ENCODE data around the gene NPIPA8.
"Not testable (repeated sequence)": the region's sequence is repeated elsewhere in the genome, so short reads cannot be mapped to it uniquely, and the experiment has no call there.

NPIPA8 gene

GRCh38 chr16:18336636-18337035 lies at the start of gene NPIPA8:
NPIPA8 (minus strand) TSS chr16:18336736; CDS start chr16:18332662, 4,074 bp downstream.
- not testable (repeated sequence) for DNase-seq (ENCODE audit: low read depth); H3K4me3 ChIP-seq (ENCODE audit: low read depth, low read length)

- H3K4me3 ChIP-seq (ENCODE audit: low read depth, low read length); DNase-seq (ENCODE audit: low read depth): not testable (repeated sequence)
Observed at GRCh38 chr16:18385285-18385684, 48.7 kb upstream of the NPIPA8 start.

- not testable (repeated sequence) for H3K4me3 ChIP-seq (ENCODE audit: low read depth, low read length); DNase-seq (ENCODE audit: low read depth)
Observed at GRCh38 chr16:18384869-18385268, 48.3 kb upstream of the NPIPA8 start.

- H3K4me3 ChIP-seq (ENCODE audit: low read depth, low read length): not testable (repeated sequence)
Observed at GRCh38 chr16:18384098-18384636, 47.6 kb upstream of the NPIPA8 start.

GRCh38 chr16:18382696-18383095 lies 46.2 kb upstream of the NPIPA8 start:
- DNase-seq (ENCODE audit: low read depth); H3K4me3 ChIP-seq (ENCODE audit: low read depth, low read length): not testable (repeated sequence)

More at GRCh38 chr16:18384098-18384636, 47.6 kb upstream of the NPIPA8 start:
- DNase-seq (ENCODE audit: low read depth): not testable (repeated sequence)

GRCh38 chr16:18347742-18348141 lies 11.2 kb upstream of the NPIPA8 start:
- H3K4me3 ChIP-seq (ENCODE audit: low read depth, low read length); DNase-seq (ENCODE audit: low read depth): not testable (repeated sequence)

- not testable (repeated sequence) for H3K4me3 ChIP-seq (ENCODE audit: low read depth, low read length); DNase-seq (ENCODE audit: low read depth)
Observed at GRCh38 chr16:18346993-18347392, 10.5 kb upstream of the NPIPA8 start.

- not testable (repeated sequence) for DNase-seq (ENCODE audit: low read depth); H3K4me3 ChIP-seq (ENCODE audit: low read depth, low read length)
Observed at GRCh38 chr16:18344634-18345033, 8.1 kb upstream of the NPIPA8 start.

GRCh38 chr16:18341986-18342385 lies 5.5 kb upstream of the NPIPA8 start:
- not testable (repeated sequence) for DNase-seq (ENCODE audit: low read depth); H3K4me3 ChIP-seq (ENCODE audit: low read depth, low read length)

GRCh38 chr16:18341417-18341960 lies 5.0 kb upstream of the NPIPA8 start:
- H3K4me3 ChIP-seq (ENCODE audit: low read depth, low read length); DNase-seq (ENCODE audit: low read depth): not testable (repeated sequence)

GRCh38 chr16:18339210-18339609 lies 2.7 kb upstream of the NPIPA8 start:
- DNase-seq (ENCODE audit: low read depth); H3K4me3 ChIP-seq (ENCODE audit: low read depth, low read length): not testable (repeated sequence)

GRCh38 chr16:18311811-18312210 lies 24.7 kb downstream of the NPIPA8 start:
- not testable (repeated sequence) for H3K4me3 ChIP-seq (ENCODE audit: low read depth, low read length); DNase-seq (ENCODE audit: low read depth)

GRCh38 chr16:18309159-18309558 lies 27.4 kb downstream of the NPIPA8 start:
- DNase-seq (ENCODE audit: low read depth); H3K4me3 ChIP-seq (ENCODE audit: low read depth, low read length): not testable (repeated sequence)

GRCh38 chr16:18307241-18307640 lies 29.3 kb downstream of the NPIPA8 start:
- DNase-seq (ENCODE audit: low read depth); H3K4me3 ChIP-seq (ENCODE audit: low read depth, low read length): not testable (repeated sequence)

GRCh38 chr16:18306066-18306465 lies 30.5 kb downstream of the NPIPA8 start:
- not testable (repeated sequence) for H3K4me3 ChIP-seq (ENCODE audit: low read depth, low read length); DNase-seq (ENCODE audit: low read depth)

- not testable (repeated sequence) for DNase-seq (ENCODE audit: low read depth); H3K4me3 ChIP-seq (ENCODE audit: low read depth, low read length)
Observed at GRCh38 chr16:18303059-18303706, 33.4 kb downstream of the NPIPA8 start.

- H3K4me3 ChIP-seq (ENCODE audit: low read depth, low read length): not testable (repeated sequence)
Observed at GRCh38 chr16:18297714-18298113, 38.8 kb downstream of the NPIPA8 start.

GRCh38 chr16:18296931-18297330 lies 39.6 kb downstream of the NPIPA8 start:
- not testable (repeated sequence) for H3K4me3 ChIP-seq (ENCODE audit: low read depth, low read length); DNase-seq (ENCODE audit: low read depth)

More at GRCh38 chr16:18297714-18298113, 38.8 kb downstream of the NPIPA8 start:
- not testable (repeated sequence) for DNase-seq (ENCODE audit: low read depth)

GRCh38 chr16:18294371-18294770 lies 42.2 kb downstream of the NPIPA8 start:
- not testable (repeated sequence) for DNase-seq (ENCODE audit: low read depth); H3K4me3 ChIP-seq (ENCODE audit: low read depth, low read length)

- DNase-seq (ENCODE audit: low read depth); H3K4me3 ChIP-seq (ENCODE audit: low read depth, low read length): not testable (repeated sequence)
Observed at GRCh38 chr16:18293337-18293956, 43.1 kb downstream of the NPIPA8 start.

Data from GM12864 (cell line).